Esophagus squamous epithelium (tissue), 5 donors: ENCODE data around the gene PXDC1. TPM values are rescaled to one million over a fixed set of nuclear protein-coding genes. Genes with fewer than 3 reads are reported as not detected.

Source experiments
- DNase-seq: peaks from one replicate; lab custom pipeline; 2025; lab: John Stamatoyannopoulos, UW
- H3K27ac ChIP-seq, 4 donors: fragments of 200-600 bp; sonication (generic); one replicate each; pipeline ENCODE4 v1.5.1; 2016 to 2019; ENCODE audit warnings: mild to moderate bottlenecking in 1 of 4
- H3K27me3 ChIP-seq, 4 donors: fragments of 200-600 bp; sonication (generic); 1 replicate in 3 of 4; 2 replicates in 1 of 4; pipeline versions ENCODE4 v1.5.1 to v1.6.0; 2017 to 2021; ENCODE audit warnings: antibody characterized with exemption in 1 of 4
- H3K36me3 ChIP-seq, 3 donors: fragments of 200-600 bp; sonication (generic); one replicate each; pipeline ENCODE4 v1.5.1; 2016 to 2019
- H3K4me1 ChIP-seq, 3 donors: fragments of 200-600 bp; sonication (generic); one replicate each; pipeline ENCODE4 v1.5.1; 2017 to 2019
- H3K4me3 ChIP-seq, 4 donors: fragments of 200-600 bp; sonication (generic); 1 replicate in 3 of 4; 2 replicates in 1 of 4; pipeline ENCODE4 v1.5.1; 2016 to 2019; ENCODE audit warnings: mild to moderate bottlenecking in 2 of 4, moderate library complexity in 1 of 4
- H3K9me3 ChIP-seq, 3 donors: fragments of 200-600 bp; sonication (generic); one replicate each; pipeline ENCODE4 v1.5.1; 2016 to 2019
- CTCF ChIP-seq, 6 experiments: fragments of 450-650 bp in 4 of 6; fragments of 200-600 bp in 2 of 6; sonication (generic) in 2 of 6; IDR thresholded peaks; one replicate each; pipeline ENCODE4 v1.5.1; 2016 to 2019; ENCODE audit warnings: antibody characterized with exemption in 6 of 6, mild to moderate bottlenecking in 4 of 6, moderate library complexity in 4 of 6
- POLR2A ChIP-seq, 4 donors: fragments of 450-650 bp; IDR thresholded peaks; one replicate each; pipeline ENCODE4 v1.6.1; 2017; ENCODE audit warnings: antibody characterized with exemption in 4 of 4, mild to moderate bottlenecking in 4 of 4, moderate library complexity in 3 of 4
- WGBS, 2 donors: methylation state at CpG; one replicate each; pipeline ENCODE4 v1.1.5; 2018; 5-methylcytosine and 5-hydroxymethylcytosine counted together
- intact Hi-C: fragments of 100-400 bp; cut with DNase I; formaldehyde crosslinking; loops from one replicate; pipeline ENCODE4 v1.15.0; 2022
- total RNA-seq, 4 donors: library from RNA; depleted of rRNA; stranded (reverse); fragments of >200 nt; gene quantifications; one replicate each; pipeline ENCODE4 v1.1.0, GENCODE V29; 2016
- donor health status: DM: yes; HTN: yes; CAD: no.

Gene PXDC1
- total RNA-seq, 4 donors from 2014 or later = 12.1 to 58.0 (median 24.0) TPM

GRCh38 chr6:3737149-3737830, 14.2 kb downstream of the PXDC1 start:
- intact Hi-C loops = no loop called here
- 83 to 87% methylated on average over 6 to 21 of the region's 25 CpGs for WGBS, 2 donors
- no peak overlapping the region for H3K27ac ChIP-seq
- no peaks in the 10 kb centered on the region for H3K27me3 ChIP-seq
- no peak for TF ChIP-seq CTCF (IDR thresholded peaks at IDR 0.05)
- TF ChIP-seq POLR2A (IDR thresholded peaks at IDR 0.05) = no peak
- H3K9me3 ChIP-seq = no peaks in the 10 kb centered on the region
- H3K4me1 ChIP-seq = peaks cover 4 to 70% (median 25%) of the 10 kb centered on the region in 3 donors
- no peak for DNase-seq
- H3K4me3 ChIP-seq = no peak overlapping the region
- peaks cover 14 to 59% (median 20%) of the 10 kb centered on the region in 3 donors for H3K36me3 ChIP-seq

GRCh38 chr6:3735029-3735605, 16.4 kb downstream of the PXDC1 start:
- 94 to 95% methylated on average over 5 of the region's 5 CpGs for WGBS, 2 donors
- no peak for TF ChIP-seq POLR2A (IDR thresholded peaks at IDR 0.05)
- no peak for TF ChIP-seq CTCF (IDR thresholded peaks at IDR 0.05)
- Histone ChIP-seq H3K9me3 (no peaks in the 10 kb centered on the region), H3K4me1 (peaks cover 0 to 56% (median 7%) of the 10 kb centered on the region in 3 donors), H3K36me3 (peaks cover 14 to 77% (median 20%) of the 10 kb centered on the region in 3 donors), H3K27ac (no peak overlapping the region), H3K27me3 (no peaks in the 10 kb centered on the region), H3K4me3 (no peak overlapping the region)
- no peak for DNase-seq
- intact Hi-C loops = no loop called here

DNA sequence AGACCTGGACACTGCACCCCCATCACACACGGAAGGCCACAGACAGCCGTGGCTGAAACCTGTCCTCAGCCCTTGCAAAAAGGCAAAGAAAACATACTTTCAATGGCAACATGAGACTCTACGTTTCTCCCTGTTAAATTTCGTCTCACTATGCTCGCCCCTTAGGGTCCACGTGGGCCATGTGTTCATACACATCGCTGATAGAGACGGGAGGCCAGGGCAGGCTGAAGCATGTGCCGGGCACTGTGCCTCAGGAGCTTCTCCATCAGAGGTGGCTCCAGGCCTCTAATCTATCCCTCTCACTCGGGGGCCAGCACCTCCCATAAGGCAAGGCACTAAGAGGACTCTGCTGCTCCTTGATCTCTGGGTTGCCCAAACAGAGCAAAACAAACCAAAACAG, 17.5 kb downstream of the PXDC1 start:
- Histone ChIP-seq H3K9me3 (no peaks in the 10 kb centered on the region), H3K4me1 (peaks cover 0 to 45% (median 6%) of the 10 kb centered on the region in 3 donors), H3K27me3 (no peaks in the 10 kb centered on the region), H3K36me3 (peaks cover 14 to 88% (median 20%) of the 10 kb centered on the region in 3 donors), H3K4me3 (no peak overlapping the region), H3K27ac (no peak overlapping the region)
- intact Hi-C loops = loop anchor here (5.0 kb wide), 1 partner anchor 457 kb away; no protein-coding TSS in a partner anchor
- TF ChIP-seq POLR2A (IDR thresholded peaks at IDR 0.05) = no peak
- 57 to 79% methylated on average over 4 to 9 of the region's 10 CpGs for WGBS, 2 donors
- DNase-seq = no peak

DNA sequence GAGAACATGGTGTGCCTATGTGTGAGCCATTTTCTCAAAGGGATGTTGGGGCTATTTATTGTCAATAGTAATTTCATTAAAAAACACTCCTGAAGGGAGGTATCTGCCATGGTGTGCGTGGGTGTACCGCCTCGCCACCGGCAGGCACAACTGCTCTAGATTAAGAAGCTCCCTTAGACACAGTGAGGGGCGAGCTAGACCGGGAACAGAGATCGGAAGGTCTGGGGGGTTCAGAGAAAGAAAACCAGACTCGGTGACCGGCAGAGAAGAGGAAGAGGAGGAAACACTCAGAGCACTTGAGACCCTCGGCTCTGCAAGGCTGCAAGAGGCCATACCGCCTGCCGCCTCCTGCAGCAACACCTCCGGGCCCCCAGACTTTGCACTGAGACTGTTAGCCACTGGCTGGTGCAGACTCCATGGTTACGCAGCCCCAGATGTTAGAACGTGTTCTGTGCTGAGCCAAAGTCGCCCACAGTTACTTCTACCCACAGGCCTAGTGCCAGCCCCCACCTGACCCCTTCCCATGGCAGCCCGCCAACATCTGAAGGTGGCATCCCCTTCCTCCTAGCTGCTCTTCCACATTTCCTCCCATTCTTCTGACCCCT, 18.1 kb downstream of the PXDC1 start:
- intact Hi-C loops = loop anchor here (5.0 kb wide), 1 partner anchor 456 kb away; no protein-coding TSS in a partner anchor
- Histone ChIP-seq H3K27ac (no peak overlapping the region), H3K27me3 (no peaks in the 10 kb centered on the region), H3K9me3 (no peaks in the 10 kb centered on the region), H3K4me3 (no peak overlapping the region), H3K4me1 (peaks cover 0 to 39% (median 6%) of the 10 kb centered on the region in 3 donors), H3K36me3 (peaks cover 14 to 92% (median 20%) of the 10 kb centered on the region in 3 donors)
- WGBS, 2 donors = 86 to 91% methylated on average over 16 to 17 of the region's 17 CpGs
- no peak for TF ChIP-seq POLR2A (IDR thresholded peaks at IDR 0.05)
- TF ChIP-seq CTCF (IDR thresholded peaks at IDR 0.05) = no peak
- no peak for DNase-seq

- DNase-seq = no peak
- H3K4me1 ChIP-seq = peaks cover 0 to 31% (median 6%) of the 10 kb centered on the region in 3 donors
- intact Hi-C loops = loop anchor here (5.0 kb wide), 1 partner anchor 455 kb away; no protein-coding TSS in a partner anchor
- no peaks in the 10 kb centered on the region for H3K27me3 ChIP-seq
- no peak for TF ChIP-seq POLR2A (IDR thresholded peaks at IDR 0.05)
- TF ChIP-seq CTCF (IDR thresholded peaks at IDR 0.05) = peak; percentile 70 to 93 (median 82)
- peaks cover 12 to 92% (median 20%) of the 10 kb centered on the region in 3 donors for H3K36me3 ChIP-seq
- H3K4me3 ChIP-seq = no peak overlapping the region
- no peaks in the 10 kb centered on the region for H3K9me3 ChIP-seq
- no peak overlapping the region for H3K27ac ChIP-seq
- WGBS, 2 donors = 4 to 34% methylated on average over 6 to 11 of the region's 16 CpGs
Measured at GRCh38 chr6:3732345-3733141, 19.0 kb downstream of the PXDC1 start.
